HL-60 (cell line): Measurements from ENCODE around the gene RHBDF2.
"Not testable (repeated sequence)": the region's sequence is repeated elsewhere in the genome, so short reads cannot be mapped to it uniquely, and the experiment has no call there.

Experiments
- DNase-seq, 2 experiments: peaks; one replicate each; pipeline ENCODE4 v3.0.0-alpha.2; 2010 to 2020; ENCODE audit warnings: low read depth in 1 of 2, low spot score in 1 of 2
- H3K27ac ChIP-seq: fragments of 250-450 bp; sonication (Bioruptor Pico); replicated peaks from 2 replicates; pipeline ENCODE4 v1.5.1; 2020; ENCODE audit warnings: mild to moderate bottlenecking, moderate library complexity
- H3K27me3 ChIP-seq: fragments of 250-450 bp; sonication (Bioruptor Pico); 2 replicates; pipeline ENCODE4 v1.5.1; 2021; ENCODE audit warnings: mild to moderate bottlenecking, moderate library complexity; ENCODE audit not compliant: insufficient read depth, poor library complexity, severe bottlenecking
- H3K4me3 ChIP-seq: replicated peaks from 2 replicates; pipeline ENCODE4 v1.5.1; 2011; ENCODE audit warnings: mild to moderate bottlenecking, control low read depth, low read length; ENCODE audit not compliant: insufficient read depth
- CTCF ChIP-seq: IDR thresholded peaks from one replicate; pipeline ENCODE4 v1.5.1; 2011; ENCODE audit warnings: low read length, control low read depth, inconsistent platforms; ENCODE audit not compliant: insufficient read depth
- GABPA ChIP-seq: IDR thresholded peaks from 2 replicates; pipeline ENCODE4 v1.6.1; 2012; ENCODE audit warnings: low read depth
- POLR2AphosphoS5 ChIP-seq: IDR thresholded peaks from 2 replicates; pipeline ENCODE4 v1.6.1; 2012; ENCODE audit warnings: low read depth
- REST ChIP-seq: IDR thresholded peaks from 2 replicates; pipeline ENCODE4 v1.6.1; 2012; ENCODE audit warnings: low read depth; ENCODE audit not compliant: insufficient replicate concordance
- SPI1 ChIP-seq: IDR thresholded peaks from 2 replicates; pipeline ENCODE4 v1.6.1; 2012; ENCODE audit warnings: low read depth, mild to moderate bottlenecking, borderline replicate concordance

The RHBDF2 gene

GRCh38 chr17:76527430-76528111 lies 26.3 kb upstream of the RHBDF2 start:
- peaks cover 3% of the 10 kb centered on the region for H3K27me3 ChIP-seq
- H3K27ac ChIP-seq, result no peak overlapping the region
- TF ChIP-seq REST (no peak), CTCF (no peak)
- no peak for DNase-seq
- H3K4me3 ChIP-seq, result no peak overlapping the region

- not testable (repeated sequence) for H3K4me3 ChIP-seq, H3K27ac ChIP-seq
Observed at GRCh38 chr17:76527016-76527415, 25.8 kb upstream of the RHBDF2 start.

GRCh38 chr17:76525513-76525833 lies 24.2 kb upstream of the RHBDF2 start:
- DNase-seq, H3K27me3 ChIP-seq, H3K27ac ChIP-seq: not testable (repeated sequence)

More at GRCh38 chr17:76527016-76527415, 25.8 kb upstream of the RHBDF2 start:
- not testable (repeated sequence) for H3K27me3 ChIP-seq, DNase-seq

GRCh38 chr17:76524598-76525512 lies 23.6 kb upstream of the RHBDF2 start:
- H3K4me3 ChIP-seq, result no peak overlapping the region
- no peak overlapping the region for H3K27ac ChIP-seq
- H3K27me3 ChIP-seq, result peaks cover 3% of the 10 kb centered on the region
- TF ChIP-seq CTCF, result no peak
- TF ChIP-seq REST, result no peak
- no peak for TF ChIP-seq GABPA
- no peak for TF ChIP-seq POLR2AphosphoS5
- TF ChIP-seq SPI1, result no peak
- DNase-seq, result no peak

More at GRCh38 chr17:76525513-76525833, 24.2 kb upstream of the RHBDF2 start:
- H3K4me3 ChIP-seq, result not testable (repeated sequence)
